ENCODE measurements around the gene CYLD.

Gene CYLD

DNA sequence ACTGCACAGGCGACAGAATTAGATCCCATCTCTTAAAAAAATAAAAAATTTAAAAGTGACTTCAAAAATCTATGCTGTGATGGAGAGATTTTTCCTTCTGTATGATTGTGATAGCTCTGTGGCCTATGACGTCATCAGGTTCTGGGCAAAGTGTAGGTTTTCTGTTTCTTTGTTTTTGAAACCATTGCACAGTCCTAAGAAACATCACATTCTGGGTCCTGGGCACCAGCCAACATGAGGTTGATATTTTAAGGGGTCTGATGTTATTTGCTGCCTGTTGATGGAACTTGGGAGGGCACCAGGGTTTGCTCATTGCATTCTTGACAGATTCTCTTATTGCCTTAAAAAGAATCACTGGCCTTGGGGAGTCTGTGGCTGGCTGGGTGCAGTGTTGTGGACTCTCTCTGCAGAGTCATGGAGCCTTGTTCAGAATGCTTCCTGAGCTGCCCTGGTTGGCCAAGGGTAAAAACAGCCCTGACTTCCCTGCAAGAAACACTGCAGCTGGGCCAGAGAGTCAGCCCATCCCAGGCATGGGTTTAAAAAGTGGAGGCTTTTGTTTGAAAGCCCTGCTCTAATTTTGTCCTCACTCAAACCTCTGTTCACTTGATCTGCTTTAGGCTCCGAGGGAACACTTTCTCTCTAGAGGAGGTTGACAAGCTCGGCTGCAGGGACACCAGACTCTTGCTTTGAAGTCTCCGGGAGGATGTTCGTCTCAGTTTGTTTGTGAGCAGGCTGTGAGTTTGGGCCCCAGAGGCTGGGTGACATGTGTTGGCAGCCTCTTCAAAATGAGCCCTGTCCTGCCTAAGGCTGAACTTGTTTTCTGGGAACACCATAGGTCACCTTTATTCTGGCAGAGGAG is 10.5 kb upstream of the CYLD start:
- TF ChIP-seq, protein P1, sequence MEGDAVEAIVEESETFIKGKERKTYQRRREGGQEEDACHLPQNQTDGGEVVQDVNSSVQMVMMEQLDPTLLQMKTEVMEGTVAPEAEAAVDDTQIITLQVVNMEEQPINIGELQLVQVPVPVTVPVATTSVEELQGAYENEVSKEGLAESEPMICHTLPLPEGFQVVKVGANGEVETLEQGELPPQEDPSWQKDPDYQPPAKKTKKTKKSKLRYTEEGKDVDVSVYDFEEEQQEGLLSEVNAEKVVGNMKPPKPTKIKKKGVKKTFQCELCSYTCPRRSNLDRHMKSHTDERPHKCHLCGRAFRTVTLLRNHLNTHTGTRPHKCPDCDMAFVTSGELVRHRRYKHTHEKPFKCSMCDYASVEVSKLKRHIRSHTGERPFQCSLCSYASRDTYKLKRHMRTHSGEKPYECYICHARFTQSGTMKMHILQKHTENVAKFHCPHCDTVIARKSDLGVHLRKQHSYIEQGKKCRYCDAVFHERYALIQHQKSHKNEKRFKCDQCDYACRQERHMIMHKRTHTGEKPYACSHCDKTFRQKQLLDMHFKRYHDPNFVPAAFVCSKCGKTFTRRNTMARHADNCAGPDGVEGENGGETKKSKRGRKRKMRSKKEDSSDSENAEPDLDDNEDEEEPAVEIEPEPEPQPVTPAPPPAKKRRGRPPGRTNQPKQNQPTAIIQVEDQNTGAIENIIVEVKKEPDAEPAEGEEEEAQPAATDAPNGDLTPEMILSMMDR (IDR thresholded peaks at IDR 0.05; ENCODE audit: low read depth, low read length, missing control alignments): no peak
- in situ Hi-C loops (cut with HindIII; ENCODE audit: low sequenced_read_pairs): no loop called here
- H3K4me3 ChIP-seq (ENCODE audit: low read depth, low read length): no peak overlapping the region
- no peak for DNase-seq (ENCODE audit: low read depth)

DNA sequence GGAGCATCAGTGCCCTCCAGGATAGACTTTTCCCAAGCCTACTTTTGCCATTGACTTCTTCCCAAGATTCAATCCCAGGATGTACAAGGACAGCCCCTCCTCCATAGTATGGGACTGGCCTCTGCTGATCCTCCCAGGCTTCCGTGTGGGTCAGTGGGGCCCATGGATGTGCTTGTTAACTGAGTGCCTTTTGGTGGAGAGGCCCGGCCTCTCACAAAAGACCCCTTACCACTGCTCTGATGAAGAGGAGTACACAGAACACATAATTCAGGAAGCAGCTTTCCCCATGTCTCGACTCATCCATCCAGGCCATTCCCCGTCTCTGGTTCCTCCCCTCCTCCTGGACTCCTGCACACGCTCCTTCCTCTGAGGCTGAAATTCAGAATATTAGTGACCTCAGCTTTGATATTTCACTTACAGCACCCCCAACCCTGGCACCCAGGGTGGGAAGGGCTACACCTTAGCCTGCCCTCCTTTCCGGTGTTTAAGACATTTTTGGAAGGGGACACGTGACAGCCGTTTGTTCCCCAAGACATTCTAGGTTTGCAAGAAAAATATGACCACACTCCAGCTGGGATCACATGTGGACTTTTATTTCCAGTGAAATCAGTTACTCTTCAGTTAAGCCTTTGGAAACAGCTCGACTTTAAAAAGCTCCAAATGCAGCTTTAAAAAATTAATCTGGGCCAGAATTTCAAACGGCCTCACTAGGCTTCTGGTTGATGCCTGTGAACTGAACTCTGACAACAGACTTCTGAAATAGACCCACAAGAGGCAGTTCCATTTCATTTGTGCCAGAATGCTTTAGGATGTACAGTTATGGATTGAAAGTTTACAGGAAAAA is 9.7 kb upstream of the CYLD start:
- in situ Hi-C loops (cut with HindIII; ENCODE audit: low sequenced_read_pairs): no loop called here
- no peak for DNase-seq (ENCODE audit: low read depth)
- TF ChIP-seq, protein P1 (IDR thresholded peaks at IDR 0.05; ENCODE audit: low read depth, low read length, missing control alignments): no peak
- no peak overlapping the region for H3K4me3 ChIP-seq (ENCODE audit: low read depth, low read length)

DNA sequence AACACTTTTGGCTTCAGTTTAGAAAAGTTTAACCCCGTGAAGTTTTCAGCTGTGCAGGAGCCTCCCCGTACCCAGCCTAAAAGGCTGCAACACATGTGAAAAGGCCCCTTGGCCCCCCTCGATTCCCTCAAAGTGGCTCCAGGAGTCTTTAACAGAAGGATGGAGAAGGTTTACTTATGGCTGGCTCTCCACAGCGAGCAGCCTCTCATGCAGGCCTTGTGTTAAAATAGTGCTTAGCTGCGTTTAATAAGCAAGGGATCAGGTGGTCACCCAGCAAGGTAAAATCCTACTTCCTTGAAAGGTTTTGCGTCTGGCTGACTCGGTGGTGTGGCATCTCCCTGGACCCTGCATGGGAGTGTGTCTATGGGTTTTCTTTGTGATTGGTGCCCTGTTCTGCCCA is 8.4 kb upstream of the CYLD start:
- TF ChIP-seq, protein P1 (IDR thresholded peaks at IDR 0.05; ENCODE audit: low read depth, low read length, missing control alignments): no peak
- in situ Hi-C loops (cut with HindIII; ENCODE audit: low sequenced_read_pairs): no loop called here
- H3K4me3 ChIP-seq (ENCODE audit: low read depth, low read length): no peak overlapping the region
- DNase-seq (ENCODE audit: low read depth): no peak

DNA sequence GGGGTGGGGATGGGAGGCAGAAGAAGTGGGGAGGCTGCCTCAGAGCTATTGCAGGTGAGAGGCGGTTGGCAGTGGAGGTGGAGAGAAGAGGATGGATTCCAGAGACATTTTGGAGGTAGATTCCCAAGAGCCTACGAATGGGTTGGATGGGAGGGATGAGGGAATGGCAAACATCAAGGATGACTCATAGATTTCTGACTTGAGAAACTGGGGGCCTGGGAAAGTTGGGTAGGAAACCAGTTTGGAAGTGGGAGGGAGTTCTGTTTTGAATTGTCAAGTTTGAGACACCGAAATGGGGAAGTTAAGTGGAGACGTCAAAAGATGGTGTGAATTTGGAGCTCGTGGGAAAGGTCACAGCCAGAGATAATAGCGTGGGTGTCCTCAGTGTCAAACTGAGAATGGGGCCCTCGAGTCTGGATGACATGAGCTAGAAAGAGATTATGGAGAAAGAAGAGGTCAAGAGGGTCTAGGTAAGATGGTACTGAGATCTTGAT is 6.2 kb upstream of the CYLD start:
- in situ Hi-C loops (cut with HindIII; ENCODE audit: low sequenced_read_pairs): no loop called here
- TF ChIP-seq, protein P1 (IDR thresholded peaks at IDR 0.05; ENCODE audit: low read depth, low read length, missing control alignments): no peak
- DNase-seq (ENCODE audit: low read depth): no peak
- no peak overlapping the region for H3K4me3 ChIP-seq (ENCODE audit: low read depth, low read length)

DNA sequence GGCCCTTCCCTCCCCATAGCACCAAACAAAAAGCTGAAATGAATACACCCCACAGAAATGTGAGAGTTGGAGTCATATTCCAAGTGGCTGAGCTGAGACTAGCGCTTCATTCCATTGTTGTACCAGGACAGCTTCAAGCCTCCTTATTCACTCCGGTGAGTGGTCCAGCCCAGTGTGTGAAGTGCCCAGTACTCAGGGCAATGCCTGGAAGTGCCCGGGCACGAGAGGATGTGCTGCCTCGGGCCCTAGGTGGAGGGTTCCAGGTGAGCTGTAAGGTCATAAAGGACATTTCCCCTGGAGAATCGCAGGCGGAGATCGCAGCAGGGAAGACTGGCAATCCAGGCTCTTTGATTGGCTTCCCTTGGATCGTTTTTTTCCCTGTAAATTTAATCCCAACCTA is 5.4 kb upstream of the CYLD start:
- no peak for DNase-seq (ENCODE audit: low read depth)
- TF ChIP-seq, protein P1 (IDR thresholded peaks at IDR 0.05; ENCODE audit: low read depth, low read length, missing control alignments): no peak
- in situ Hi-C loops (cut with HindIII; ENCODE audit: low sequenced_read_pairs): no loop called here
- H3K4me3 ChIP-seq (ENCODE audit: low read depth, low read length): no peak overlapping the region

DNA sequence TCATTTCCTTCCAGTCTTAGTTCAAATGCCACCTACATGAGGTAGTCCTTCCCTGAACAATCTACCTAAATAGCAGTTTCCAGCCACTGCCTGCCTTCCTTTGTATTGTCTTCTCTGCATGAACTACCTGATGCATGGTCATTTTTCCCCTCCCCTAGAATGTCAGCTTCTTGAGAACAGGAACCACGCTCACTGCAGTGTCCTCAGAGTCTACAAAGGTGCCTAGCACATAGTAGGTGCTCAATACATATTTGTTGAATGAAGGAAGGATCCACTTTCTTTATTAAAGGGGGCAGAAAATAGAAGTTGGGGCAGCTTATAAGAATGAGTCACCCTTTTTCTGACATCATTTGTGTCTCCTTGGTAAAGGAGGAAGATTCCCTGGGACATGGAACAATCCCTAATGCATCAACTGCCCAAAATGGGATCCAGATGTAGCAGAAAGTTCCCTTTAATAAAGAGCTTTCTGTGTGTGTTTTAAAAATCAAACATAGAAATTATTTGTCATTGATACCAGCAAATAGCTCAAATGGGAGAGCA is 4.4 kb upstream of the CYLD start:
- TF ChIP-seq, protein P1 (IDR thresholded peaks at IDR 0.05; ENCODE audit: low read depth, low read length, missing control alignments): no peak
- in situ Hi-C loops (cut with HindIII; ENCODE audit: low sequenced_read_pairs): no loop called here
- H3K4me3 ChIP-seq (ENCODE audit: low read depth, low read length): no peak overlapping the region
- no peak for DNase-seq (ENCODE audit: low read depth)

Data from astrocyte of the cerebellum (primary cell).